A549 (cell line): ENCODE measurements around the gene LILRB2. TPM values are rescaled to one million over a fixed set of nuclear protein-coding genes. Genes with fewer than 3 reads are reported as not detected.

Source experiments
- ATAC-seq, 2 experiments: fragments of 200-7000 bp in 1 of 2; fragments of >200 bp in 1 of 2; cut with Nextera tagmentation in 1 of 2; cut with Tn5 transposase in 1 of 2; 3 replicates each; pipeline versions ENCODE4 v1.8.0 to v1.9.1; 2018 to 2020; ENCODE audit warnings: mild to moderate bottlenecking in 1 of 2, moderate library complexity in 1 of 2
- CTCF ChIA-PET: fragments of 300-600 bp; sonication (Branson Sonifier 250); formaldehyde crosslinking; extraction: SDS; loops from one replicate; lab custom pipeline; 2021; ENCODE audit warnings: antibody characterized with exemption, inconsistent platforms; lab: Yijun Ruan, JAX
- POLR2A ChIA-PET: fragments of 350-600 bp; formaldehyde crosslinking; extraction: SDS; loops from one replicate; lab custom pipeline; 2021; ENCODE audit warnings: antibody characterized with exemption, inconsistent platforms; lab: Yijun Ruan, JAX
- DNase-seq, 2 experiments: peaks; one replicate each; pipeline versions ENCODE4 v3.0.0 to v3.0.0-alpha.2; 2011 to 2016; ENCODE audit warnings: low read depth in 1 of 2, low spot score in 1 of 2
- FAIRE-seq: peaks from 2 replicates; lab custom pipeline; 2011; peaks lifted over from hg19 to GRCh38; lab: Jason Lieb, UNC
- H3K27ac ChIP-seq, 2 experiments: fragments of >200 bp; sonication (Bioruptor Twin); formaldehyde crosslinking; 3 replicates each; pipeline ENCODE4 v1.5.1; 2016 to 2017
- H3K4me1 ChIP-seq: fragments of >200 bp; sonication (Bioruptor Twin); formaldehyde crosslinking; 3 replicates; pipeline ENCODE4 v1.6.1; 2016
- H3K4me2 ChIP-seq: fragments of >200 bp; sonication (Bioruptor Twin); formaldehyde crosslinking; 3 replicates; pipeline ENCODE4 v1.6.1; 2016
- H3K4me3 ChIP-seq: fragments of >200 bp; sonication (Bioruptor Twin); formaldehyde crosslinking; 3 replicates; pipeline ENCODE4 v1.5.1; 2016
- H3K9me3 ChIP-seq: fragments of >200 bp; sonication (Bioruptor Twin); formaldehyde crosslinking; 3 replicates; pipeline ENCODE4 v1.6.1; 2016
- CBX2 ChIP-seq: fragments of 200-600 bp; sonication (generic); IDR thresholded peaks from 2 replicates; pipeline ENCODE4 v1.6.1; 2016; ENCODE audit warnings: low read depth, mild to moderate bottlenecking, borderline replicate concordance
- CEBPB ChIP-seq, 2 experiments: fragments of >200 bp in 1 of 2; sonication (Bioruptor Twin) in 1 of 2; formaldehyde crosslinking in 1 of 2; IDR thresholded peaks; 2 replicates each; pipeline ENCODE4 v1.6.1; 2012 to 2016
- CHD2 ChIP-seq: fragments of 150-350 bp; IDR thresholded peaks from 2 replicates; pipeline ENCODE4 v1.6.1; 2014; ENCODE audit warnings: low read length; ENCODE audit not compliant: partially characterized antibody
- CTCF ChIP-seq: fragments of >200 bp; sonication (Bioruptor Twin); formaldehyde crosslinking; IDR thresholded peaks from 3 replicates; pipeline ENCODE4 v1.5.1; 2016
- HDAC2 ChIP-seq: fragments of 200-600 bp; sonication (generic); IDR thresholded peaks from 2 replicates; pipeline ENCODE4 v1.6.1; 2016
- HES2 ChIP-seq: fragments of >200 bp; sonication (Bioruptor Twin); formaldehyde crosslinking; IDR thresholded peaks from 2 replicates; pipeline ENCODE4 v1.6.1; 2016
- HOXA7 ChIP-seq: fragments of 250-450 bp; sonication (Bioruptor Pico); IDR thresholded peaks from 2 replicates; pipeline ENCODE4 v1.5.0; 2020; ENCODE audit warnings: mild to moderate bottlenecking, moderate library complexity
- JUNB ChIP-seq: fragments of >200 bp; sonication (Bioruptor Twin); formaldehyde crosslinking; IDR thresholded peaks from 2 replicates; pipeline ENCODE4 v1.6.1; 2016
- KDM1A ChIP-seq: fragments of 200-600 bp; sonication (generic); IDR thresholded peaks from 2 replicates; pipeline ENCODE4 v1.6.1; 2016; ENCODE audit warnings: low read depth, mild to moderate bottlenecking
- KDM5A ChIP-seq: fragments of 200-600 bp; sonication (generic); IDR thresholded peaks from 2 replicates; pipeline ENCODE4 v1.6.1; 2016; ENCODE audit warnings: antibody characterized with exemption, mild to moderate bottlenecking
- MAFK ChIP-seq: fragments of 450-650 bp; IDR thresholded peaks from 2 replicates; pipeline ENCODE4 v1.6.1; 2014; ENCODE audit not compliant: partially characterized antibody
- MAX ChIP-seq: IDR thresholded peaks from 2 replicates; pipeline ENCODE4 v1.6.1; 2012
- MAZ ChIP-seq: fragments of 150-350 bp; IDR thresholded peaks from 2 replicates; pipeline ENCODE4 v1.6.1; 2014; ENCODE audit warnings: antibody characterized with exemption, low read depth, low read length, borderline replicate concordance
- MYC ChIP-seq: IDR thresholded peaks from 2 replicates; pipeline ENCODE4 v1.6.1; 2012; ENCODE audit warnings: mild to moderate bottlenecking, inconsistent platforms, low read length, improper control_type of control experiment, borderline replicate concordance
- PHF8 ChIP-seq: fragments of 200-600 bp; sonication (generic); IDR thresholded peaks from 2 replicates; pipeline ENCODE4 v1.6.1; 2016; ENCODE audit warnings: low read depth, mild to moderate bottlenecking, antibody characterized with exemption, moderate library complexity, borderline replicate concordance
- POLR2AphosphoS2 ChIP-seq: conservative IDR thresholded peaks from 2 replicates; pipeline ENCODE4 v1.6.1; 2012; ENCODE audit warnings: low read length, improper control_type of control experiment, inconsistent platforms
- REST ChIP-seq: fragments of 200-600 bp; sonication (generic); IDR thresholded peaks from 2 replicates; pipeline ENCODE4 v1.6.1; 2016; ENCODE audit warnings: antibody characterized with exemption, mild to moderate bottlenecking, moderate library complexity
- TFCP2L1 ChIP-seq: fragments of 250-450 bp; sonication (Bioruptor Pico); IDR thresholded peaks from 2 replicates; pipeline ENCODE4 v1.5.0; 2021; ENCODE audit warnings: mild to moderate bottlenecking
- USF2 ChIP-seq: fragments of 450-650 bp; IDR thresholded peaks from 2 replicates; pipeline ENCODE4 v1.6.1; 2014; ENCODE audit warnings: antibody characterized with exemption
- ZFP36 ChIP-seq: fragments of 450-650 bp; IDR thresholded peaks from 2 replicates; pipeline ENCODE4 v1.6.1; 2014; ENCODE audit warnings: borderline replicate concordance; ENCODE audit not compliant: partially characterized antibody
- WGBS: methylation state at CpG from one replicate; pipeline ENCODE4 v1.1.6; 2017; ENCODE audit errors: missing lambda C conversion rate; 5-methylcytosine and 5-hydroxymethylcytosine counted together
- polyA plus RNA-seq, 4 experiments: library from polyadenylated mRNA; depleted of rRNA in 3 of 4; stranded (reverse); fragments of >200 nt; fragmentation: RNase III in 1 of 4; extraction: RNeasy Plus Mini Kit Qiagen cat#74134 plus additional on column Dnase treatment in 1 of 4; gene quantifications; 2 replicates in 3 of 4; 3 replicates in 1 of 4; pipeline ENCODE4 v1.2.3, GENCODE V29; 2011 to 2017

LILRB2 gene
- polyA plus RNA-seq, 2 of the 4 experiments (the other 2 are of a cell fraction): not detected

- TF ChIP-seq CTCF (no peak), ZFP36 (no peak)
Observed at GRCh38 chr19:54319892-54320670, 39.2 kb upstream of the LILRB2 start (continued).

- 28% methylated on average over 7 of the region's 7 CpGs for WGBS
- FAIRE-seq (peak; percentile 93), ATAC-seq (no peak), DNase-seq (no peak)
- H3K9me3 ChIP-seq: peaks cover 15% of the 10 kb centered on the region; the same call in 1 of the 3 replicates
- TF ChIP-seq TFCP2L1 (no peak), MAZ (no peak), HOXA7 (CRISPR knock-in tag) (no peak), CEBPB (IDR thresholded peaks at IDR 0.05) (no peak), PHF8 (no peak), HDAC2 (no peak), USF2 (no peak), REST (no peak), MAX (no peak), POLR2AphosphoS2 (no peak), HES2 (no peak), CHD2 (no peak), MYC (no peak), KDM5A (no peak), JUNB (no peak), MAFK (no peak)
- H3K4me1 ChIP-seq: no peaks in the 10 kb centered on the region
- POLR2A ChIA-PET: no interaction called here
- no peak overlapping the region for H3K4me2 ChIP-seq
- no peak overlapping the region for H3K27ac ChIP-seq
- CTCF ChIA-PET: interaction anchor here (0.7 to 1.6 kb wide), 3 partner anchors 21 to 84 kb away, joined by 3 to 5 read pairs (median 3); no protein-coding TSS in a partner anchor
- H3K4me3 ChIP-seq: no peak overlapping the region
Observed at GRCh38 chr19:54319049-54319448, 38.1 kb upstream of the LILRB2 start.

- H3K27ac ChIP-seq: no peak overlapping the region
- H3K9me3 ChIP-seq: peaks cover 15% of the 10 kb centered on the region; the same call in 1 of the 3 replicates
- FAIRE-seq (no peak), ATAC-seq (no peak), DNase-seq (no peak)
- CTCF ChIA-PET: interaction anchor here (0.5 to 1.9 kb wide), 3 partner anchors 20 to 122 kb away, joined by 3 to 13 read pairs (median 3); no protein-coding TSS in a partner anchor
- no peaks in the 10 kb centered on the region for H3K4me1 ChIP-seq
- no peak overlapping the region for H3K4me2 ChIP-seq
- TF ChIP-seq KDM1A (no peak), PHF8 (no peak), MYC (no peak), REST (no peak), CTCF (no peak), CBX2 (no peak), TFCP2L1 (no peak)
- TF ChIP-seq, all 56 proteins: peak for 0
- no peak overlapping the region for H3K4me3 ChIP-seq
- POLR2A ChIA-PET: no interaction called here
- 47% methylated on average over 9 of the region's 9 CpGs for WGBS
Observed at GRCh38 chr19:54317965-54318240, 37.0 kb upstream of the LILRB2 start.
